ENCODE measurements around the gene MYO16.

Gene MYO16

DNA sequence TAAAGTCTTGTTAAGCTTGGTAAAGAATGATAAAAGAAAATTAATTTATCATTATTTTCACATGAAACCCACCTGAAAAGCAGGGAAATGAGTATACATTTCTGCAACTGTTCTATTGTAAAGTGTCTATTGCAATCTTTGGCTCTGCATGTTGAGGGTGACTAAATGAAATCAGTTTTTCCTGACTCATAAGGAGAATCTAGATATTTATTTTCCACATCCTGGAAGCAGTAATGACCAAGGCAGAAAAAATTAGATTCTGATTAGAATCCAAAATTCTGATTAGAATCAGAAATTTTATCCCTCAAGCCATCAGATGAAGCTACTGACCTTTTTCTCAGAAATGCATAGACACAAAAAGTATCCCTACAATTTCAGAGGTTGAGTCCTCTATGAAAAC, 178.4 kb downstream of the MYO16 start:
- FAIRE-seq (no peak), DNase-seq (ENCODE audit: insufficient read length, low spot score) (no peak)
- TF ChIP-seq PAX5 (IDR thresholded peaks at IDR 0.05; ENCODE audit: insufficient read depth, low read length, severe bottlenecking): no peak
- TF ChIP-seq SPI1 (IDR thresholded peaks at IDR 0.05; ENCODE audit: low read depth, low read length): no peak
- TF ChIP-seq POLR2AphosphoS5 (IDR thresholded peaks at IDR 0.05; ENCODE audit: low read depth, low read length): no peak
- no peak for TF ChIP-seq POU2F2 (IDR thresholded peaks at IDR 0.05; ENCODE audit: low read depth, low read length)
- TF ChIP-seq TAF1 (IDR thresholded peaks at IDR 0.05; ENCODE audit: low read depth, low read length): no peak
- no peak for TF ChIP-seq POLR2A (IDR thresholded peaks at IDR 0.05; ENCODE audit: low read depth, low read length)

DNA sequence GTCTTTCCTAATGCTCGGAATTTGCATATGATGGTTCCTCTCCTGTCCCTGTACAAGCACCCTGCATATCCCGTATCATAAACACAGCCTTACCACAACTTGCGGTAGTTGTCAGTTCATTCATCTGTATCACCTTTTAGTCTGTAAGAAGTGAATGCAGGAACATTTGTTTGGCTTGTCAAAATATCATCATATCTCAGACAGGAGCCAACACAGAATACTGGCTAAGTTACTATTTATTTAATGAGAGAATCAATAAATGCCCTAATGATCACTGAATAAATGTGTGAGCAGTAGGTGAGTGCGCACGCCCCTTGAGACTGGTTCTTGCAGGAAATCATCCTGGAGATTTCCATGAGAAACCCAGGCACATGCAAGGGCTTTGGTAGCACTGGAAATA, 182.8 kb downstream of the MYO16 start:
- FAIRE-seq (no peak), DNase-seq (ENCODE audit: insufficient read length, low spot score) (no peak)
- TF ChIP-seq POLR2AphosphoS5 (IDR thresholded peaks at IDR 0.05; ENCODE audit: low read depth, low read length): no peak
- no peak for TF ChIP-seq SPI1 (IDR thresholded peaks at IDR 0.05; ENCODE audit: low read depth, low read length)
- no peak for TF ChIP-seq POU2F2 (IDR thresholded peaks at IDR 0.05; ENCODE audit: low read depth, low read length)

DNA sequence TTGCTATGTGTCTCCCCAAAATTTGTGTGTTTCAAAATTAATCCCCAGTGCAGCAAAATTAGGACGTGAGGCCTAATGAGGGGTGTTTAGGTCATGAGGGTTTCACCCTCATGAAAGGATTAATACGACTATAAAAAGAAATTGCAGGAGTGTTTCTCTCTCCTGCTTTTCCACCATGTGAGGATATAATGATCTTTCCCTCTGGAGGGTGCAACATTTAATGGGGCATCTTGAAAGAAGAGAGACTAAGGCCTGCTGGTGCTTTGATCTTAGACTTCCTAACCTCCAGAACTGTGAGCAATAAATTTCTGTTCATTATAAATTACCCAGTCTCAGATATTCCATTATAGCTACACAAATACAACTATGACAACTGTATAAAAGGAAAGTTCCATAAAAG, 183.2 kb downstream of the MYO16 start:
- no peak for DNase-seq (ENCODE audit: insufficient read length, low spot score)
- no peak for TF ChIP-seq TAF1 (IDR thresholded peaks at IDR 0.05; ENCODE audit: low read depth, low read length)
- TF ChIP-seq POLR2AphosphoS5 (IDR thresholded peaks at IDR 0.05; ENCODE audit: low read depth, low read length): no peak
- TF ChIP-seq POLR2A (IDR thresholded peaks at IDR 0.05; ENCODE audit: low read depth, low read length): no peak
- TF ChIP-seq POU2F2 (IDR thresholded peaks at IDR 0.05; ENCODE audit: low read depth, low read length): no peak
- TF ChIP-seq SPI1 (IDR thresholded peaks at IDR 0.05; ENCODE audit: low read depth, low read length): no peak
- TF ChIP-seq PAX5 (IDR thresholded peaks at IDR 0.05; ENCODE audit: insufficient read depth, low read length, severe bottlenecking): no peak
- no peak for FAIRE-seq

GRCh38 chr13:108813587-108814170, 184.3 kb downstream of the MYO16 start:
- no peak for FAIRE-seq
- DNase-seq (ENCODE audit: insufficient read length, low spot score): no peak
- TF ChIP-seq PAX5 (IDR thresholded peaks at IDR 0.05; ENCODE audit: insufficient read depth, low read length, severe bottlenecking) (no peak), SPI1 (IDR thresholded peaks at IDR 0.05; ENCODE audit: low read depth, low read length) (no peak), POLR2AphosphoS5 (IDR thresholded peaks at IDR 0.05; ENCODE audit: low read depth, low read length) (no peak), POU2F2 (IDR thresholded peaks at IDR 0.05; ENCODE audit: low read depth, low read length) (no peak), TAF1 (IDR thresholded peaks at IDR 0.05; ENCODE audit: low read depth, low read length) (no peak), POLR2A (IDR thresholded peaks at IDR 0.05; ENCODE audit: low read depth, low read length) (no peak)

- DNase-seq (ENCODE audit: insufficient read length, low spot score): no peak
- TF ChIP-seq PAX5 (IDR thresholded peaks at IDR 0.05; ENCODE audit: insufficient read depth, low read length, severe bottlenecking) (no peak), SPI1 (IDR thresholded peaks at IDR 0.05; ENCODE audit: low read depth, low read length) (no peak), POLR2AphosphoS5 (IDR thresholded peaks at IDR 0.05; ENCODE audit: low read depth, low read length) (no peak), TAF1 (IDR thresholded peaks at IDR 0.05; ENCODE audit: low read depth, low read length) (no peak), POU2F2 (IDR thresholded peaks at IDR 0.05; ENCODE audit: low read depth, low read length) (no peak), POLR2A (IDR thresholded peaks at IDR 0.05; ENCODE audit: low read depth, low read length) (no peak)
- no peak for FAIRE-seq
Observed at GRCh38 chr13:108816375-108816774, 187.0 kb downstream of the MYO16 start.

DNA sequence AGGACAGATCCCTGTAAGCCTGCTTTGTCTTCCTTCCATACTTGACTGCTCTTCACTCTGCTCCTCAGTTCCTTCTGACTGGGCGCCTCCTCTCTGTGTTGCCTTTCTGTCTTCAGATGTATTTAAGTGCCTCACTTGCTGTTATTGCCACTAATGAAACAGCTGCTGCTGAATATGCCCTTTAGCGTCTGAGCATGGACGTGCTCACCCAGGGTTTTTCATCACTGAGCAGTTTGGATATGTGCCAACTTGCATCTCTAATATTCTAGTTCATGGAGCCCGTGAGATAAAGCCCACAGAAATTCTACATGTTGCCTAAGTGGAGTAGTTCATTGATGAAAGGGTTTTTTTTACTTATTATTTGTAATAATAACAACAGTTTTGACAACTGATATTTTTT, 198.2 kb downstream of the MYO16 start:
- FAIRE-seq (no peak), DNase-seq (ENCODE audit: insufficient read length, low spot score) (no peak)
- TF ChIP-seq POU2F2 (IDR thresholded peaks at IDR 0.05; ENCODE audit: low read depth, low read length): no peak
- TF ChIP-seq PAX5 (IDR thresholded peaks at IDR 0.05; ENCODE audit: insufficient read depth, low read length, severe bottlenecking): no peak
- TF ChIP-seq SPI1 (IDR thresholded peaks at IDR 0.05; ENCODE audit: low read depth, low read length): no peak
- TF ChIP-seq TAF1 (IDR thresholded peaks at IDR 0.05; ENCODE audit: low read depth, low read length): no peak
- no peak for TF ChIP-seq POLR2AphosphoS5 (IDR thresholded peaks at IDR 0.05; ENCODE audit: low read depth, low read length)
- TF ChIP-seq POLR2A (IDR thresholded peaks at IDR 0.05; ENCODE audit: low read depth, low read length): no peak

- DNase-seq (ENCODE audit: insufficient read length, low spot score) (no peak), FAIRE-seq (no peak)
- TF ChIP-seq POLR2A (IDR thresholded peaks at IDR 0.05; ENCODE audit: low read depth, low read length): no peak
- no peak for TF ChIP-seq PAX5 (IDR thresholded peaks at IDR 0.05; ENCODE audit: insufficient read depth, low read length, severe bottlenecking)
- TF ChIP-seq SPI1 (IDR thresholded peaks at IDR 0.05; ENCODE audit: low read depth, low read length): no peak
- TF ChIP-seq TAF1 (IDR thresholded peaks at IDR 0.05; ENCODE audit: low read depth, low read length): no peak
- no peak for TF ChIP-seq POLR2AphosphoS5 (IDR thresholded peaks at IDR 0.05; ENCODE audit: low read depth, low read length)
- no peak for TF ChIP-seq POU2F2 (IDR thresholded peaks at IDR 0.05; ENCODE audit: low read depth, low read length)
Observed at GRCh38 chr13:108828086-108828815, 198.8 kb downstream of the MYO16 start.

GRCh38 chr13:108830916-108831315, 201.5 kb downstream of the MYO16 start:
- DNase-seq (ENCODE audit: insufficient read length, low spot score) (no peak), FAIRE-seq (no peak)
- TF ChIP-seq POLR2A (IDR thresholded peaks at IDR 0.05; ENCODE audit: low read depth, low read length) (no peak), PAX5 (IDR thresholded peaks at IDR 0.05; ENCODE audit: insufficient read depth, low read length, severe bottlenecking) (no peak), POLR2AphosphoS5 (IDR thresholded peaks at IDR 0.05; ENCODE audit: low read depth, low read length) (no peak), SPI1 (IDR thresholded peaks at IDR 0.05; ENCODE audit: low read depth, low read length) (no peak), TAF1 (IDR thresholded peaks at IDR 0.05; ENCODE audit: low read depth, low read length) (no peak), POU2F2 (IDR thresholded peaks at IDR 0.05; ENCODE audit: low read depth, low read length) (no peak)

- no peak for FAIRE-seq
- no peak for DNase-seq (ENCODE audit: insufficient read length, low spot score)
- TF ChIP-seq PAX5 (IDR thresholded peaks at IDR 0.05; ENCODE audit: insufficient read depth, low read length, severe bottlenecking): no peak
- no peak for TF ChIP-seq POU2F2 (IDR thresholded peaks at IDR 0.05; ENCODE audit: low read depth, low read length)
- TF ChIP-seq TAF1 (IDR thresholded peaks at IDR 0.05; ENCODE audit: low read depth, low read length): no peak
- no peak for TF ChIP-seq POLR2AphosphoS5 (IDR thresholded peaks at IDR 0.05; ENCODE audit: low read depth, low read length)
Observed at GRCh38 chr13:108833531-108833930, 204.1 kb downstream of the MYO16 start.

All from GM12891 (cell line).